ENCODE data around the gene MYORG. TPM values are rescaled to one million over a fixed set of nuclear protein-coding genes. Genes with fewer than 3 reads are reported as not detected.

The MYORG gene
- total and polyA plus RNA-seq, 4 donors = 11.4 to 26.6 (median 19.3) TPM

DNA sequence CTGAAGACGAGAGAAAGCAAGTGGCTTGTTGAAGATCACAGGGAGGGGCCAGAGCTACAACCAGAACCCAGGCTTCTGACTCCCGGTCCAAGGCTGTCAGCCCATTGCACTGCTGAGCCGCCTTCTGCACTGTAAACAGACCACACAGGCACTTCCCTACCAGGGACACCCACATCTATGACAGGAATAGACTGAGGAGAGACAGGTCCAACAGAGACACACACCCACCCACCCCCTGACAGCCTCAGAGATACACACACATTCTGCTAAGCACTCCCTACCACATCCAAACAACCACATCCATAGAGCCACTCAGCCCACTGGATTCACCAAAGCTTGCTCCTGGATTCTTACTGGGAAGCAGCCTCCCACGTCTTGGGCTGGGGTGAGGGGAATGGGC is 23.0 kb upstream of the MYORG start:
- Histone ChIP-seq H3K4me3 (ENCODE audit: low read depth in 1 of 3, low read length in 3 of 3) (no peak overlapping the region), H3K4me1 (ENCODE audit: control insufficient read depth in 4 of 4, insufficient read depth in 4 of 4, low read length in 3 of 4) (peaks cover 0 to 6% (median 5%) of the 10 kb centered on the region in 4 donors), H3K9me3 (ENCODE audit: control insufficient read depth in 4 of 4, low read length in 3 of 4) (no peaks in the 10 kb centered on the region), H3K27me3 (ENCODE audit: control insufficient read depth in 4 of 4, insufficient read depth in 4 of 4, low read length in 3 of 4) (no peaks in the 10 kb centered on the region), H3K36me3 (ENCODE audit: control insufficient read depth in 4 of 4, insufficient read depth in 3 of 4, low read depth in 1 of 4, low read length in 3 of 4) (peaks cover 0 to 7% (median 6%) of the 10 kb centered on the region in 4 donors), H3K27ac (ENCODE audit: low read depth in 1 of 2, low read length in 2 of 2) (no peak overlapping the region), H3K9ac (ENCODE audit: low read depth in 1 of 2, low read length in 2 of 2) (no peak overlapping the region)
- TF ChIP-seq HNF4A (conservative IDR thresholded peaks at IDR 0.05) (no peak), FOXA2 (IDR thresholded peaks at IDR 0.05) (no peak), FOXA1 (IDR thresholded peaks at IDR 0.05) (no peak), NR2F2 (IDR thresholded peaks at IDR 0.05) (no peak), EGR1 (IDR thresholded peaks at IDR 0.05; ENCODE audit: low read depth in 2 of 2) (no peak), SP1 (IDR thresholded peaks at IDR 0.05) (no peak), HNF4G (IDR thresholded peaks at IDR 0.05) (no peak), YY1 (IDR thresholded peaks at IDR 0.05) (no peak), GABPA (IDR thresholded peaks at IDR 0.05 in 1 of 2, conservative IDR thresholded peaks at IDR 0.05 in 1 of 2) (no peak)
- no peak for DNase-seq (ENCODE audit: low spot score)
- WGBS = 94% methylated on average over 4 of the region's 4 CpGs

DNA sequence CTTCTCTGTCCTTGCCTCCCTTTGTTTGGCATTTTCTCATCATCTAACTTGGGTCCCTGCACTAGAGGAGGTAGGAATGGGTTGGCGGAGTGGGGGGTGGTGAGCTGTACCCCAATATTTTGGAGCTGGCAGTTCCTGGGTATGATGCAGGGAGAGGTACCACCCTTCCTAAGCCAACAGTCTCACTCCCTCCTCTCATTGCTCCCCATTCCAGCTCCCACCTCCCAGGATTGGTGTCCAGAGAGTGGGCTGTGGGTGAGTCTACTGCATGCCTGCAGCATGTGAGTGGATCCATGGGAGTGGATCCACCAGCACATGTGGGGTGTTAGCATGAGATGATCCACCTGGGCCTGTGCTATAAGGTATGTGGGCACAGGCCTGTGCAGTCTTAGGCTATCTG is 22.2 kb upstream of the MYORG start:
- WGBS = 93% methylated on average over 1 of the region's 1 CpG
- no peak overlapping the region for H3K9ac ChIP-seq (ENCODE audit: low read depth in 1 of 2, low read length in 2 of 2)
- no peaks in the 10 kb centered on the region for H3K9me3 ChIP-seq (ENCODE audit: control insufficient read depth in 4 of 4, low read length in 3 of 4)
- peaks cover 0 to 7% (median 6%) of the 10 kb centered on the region in 4 donors for H3K36me3 ChIP-seq (ENCODE audit: control insufficient read depth in 4 of 4, insufficient read depth in 3 of 4, low read depth in 1 of 4, low read length in 3 of 4)
- TF ChIP-seq, protein P1, sequence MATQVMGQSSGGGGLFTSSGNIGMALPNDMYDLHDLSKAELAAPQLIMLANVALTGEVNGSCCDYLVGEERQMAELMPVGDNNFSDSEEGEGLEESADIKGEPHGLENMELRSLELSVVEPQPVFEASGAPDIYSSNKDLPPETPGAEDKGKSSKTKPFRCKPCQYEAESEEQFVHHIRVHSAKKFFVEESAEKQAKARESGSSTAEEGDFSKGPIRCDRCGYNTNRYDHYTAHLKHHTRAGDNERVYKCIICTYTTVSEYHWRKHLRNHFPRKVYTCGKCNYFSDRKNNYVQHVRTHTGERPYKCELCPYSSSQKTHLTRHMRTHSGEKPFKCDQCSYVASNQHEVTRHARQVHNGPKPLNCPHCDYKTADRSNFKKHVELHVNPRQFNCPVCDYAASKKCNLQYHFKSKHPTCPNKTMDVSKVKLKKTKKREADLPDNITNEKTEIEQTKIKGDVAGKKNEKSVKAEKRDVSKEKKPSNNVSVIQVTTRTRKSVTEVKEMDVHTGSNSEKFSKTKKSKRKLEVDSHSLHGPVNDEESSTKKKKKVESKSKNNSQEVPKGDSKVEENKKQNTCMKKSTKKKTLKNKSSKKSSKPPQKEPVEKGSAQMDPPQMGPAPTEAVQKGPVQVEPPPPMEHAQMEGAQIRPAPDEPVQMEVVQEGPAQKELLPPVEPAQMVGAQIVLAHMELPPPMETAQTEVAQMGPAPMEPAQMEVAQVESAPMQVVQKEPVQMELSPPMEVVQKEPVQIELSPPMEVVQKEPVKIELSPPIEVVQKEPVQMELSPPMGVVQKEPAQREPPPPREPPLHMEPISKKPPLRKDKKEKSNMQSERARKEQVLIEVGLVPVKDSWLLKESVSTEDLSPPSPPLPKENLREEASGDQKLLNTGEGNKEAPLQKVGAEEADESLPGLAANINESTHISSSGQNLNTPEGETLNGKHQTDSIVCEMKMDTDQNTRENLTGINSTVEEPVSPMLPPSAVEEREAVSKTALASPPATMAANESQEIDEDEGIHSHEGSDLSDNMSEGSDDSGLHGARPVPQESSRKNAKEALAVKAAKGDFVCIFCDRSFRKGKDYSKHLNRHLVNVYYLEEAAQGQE (IDR thresholded peaks at IDR 0.05) = no peak
- TF ChIP-seq, protein P2, sequence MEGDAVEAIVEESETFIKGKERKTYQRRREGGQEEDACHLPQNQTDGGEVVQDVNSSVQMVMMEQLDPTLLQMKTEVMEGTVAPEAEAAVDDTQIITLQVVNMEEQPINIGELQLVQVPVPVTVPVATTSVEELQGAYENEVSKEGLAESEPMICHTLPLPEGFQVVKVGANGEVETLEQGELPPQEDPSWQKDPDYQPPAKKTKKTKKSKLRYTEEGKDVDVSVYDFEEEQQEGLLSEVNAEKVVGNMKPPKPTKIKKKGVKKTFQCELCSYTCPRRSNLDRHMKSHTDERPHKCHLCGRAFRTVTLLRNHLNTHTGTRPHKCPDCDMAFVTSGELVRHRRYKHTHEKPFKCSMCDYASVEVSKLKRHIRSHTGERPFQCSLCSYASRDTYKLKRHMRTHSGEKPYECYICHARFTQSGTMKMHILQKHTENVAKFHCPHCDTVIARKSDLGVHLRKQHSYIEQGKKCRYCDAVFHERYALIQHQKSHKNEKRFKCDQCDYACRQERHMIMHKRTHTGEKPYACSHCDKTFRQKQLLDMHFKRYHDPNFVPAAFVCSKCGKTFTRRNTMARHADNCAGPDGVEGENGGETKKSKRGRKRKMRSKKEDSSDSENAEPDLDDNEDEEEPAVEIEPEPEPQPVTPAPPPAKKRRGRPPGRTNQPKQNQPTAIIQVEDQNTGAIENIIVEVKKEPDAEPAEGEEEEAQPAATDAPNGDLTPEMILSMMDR (IDR thresholded peaks at IDR 0.05; ENCODE audit: low read depth, low read length, missing input control) = no peak
- TF ChIP-seq NR2F2 (IDR thresholded peaks at IDR 0.05) (no peak), GABPA (IDR thresholded peaks at IDR 0.05 in 1 of 2, conservative IDR thresholded peaks at IDR 0.05 in 1 of 2) (no peak), FOXA1 (IDR thresholded peaks at IDR 0.05) (no peak), HNF4A (conservative IDR thresholded peaks at IDR 0.05) (no peak), JUND (IDR thresholded peaks at IDR 0.05) (no peak), RAD21 (IDR thresholded peaks at IDR 0.05) (no peak), EGR1 (IDR thresholded peaks at IDR 0.05; ENCODE audit: low read depth in 2 of 2) (no peak), YY1 (IDR thresholded peaks at IDR 0.05) (no peak)
- TF ChIP-seq, protein P3, sequence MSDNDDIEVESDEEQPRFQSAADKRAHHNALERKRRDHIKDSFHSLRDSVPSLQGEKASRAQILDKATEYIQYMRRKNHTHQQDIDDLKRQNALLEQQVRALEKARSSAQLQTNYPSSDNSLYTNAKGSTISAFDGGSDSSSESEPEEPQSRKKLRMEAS (IDR thresholded peaks at IDR 0.05) = no peak
- TF ChIP-seq, protein P4, sequence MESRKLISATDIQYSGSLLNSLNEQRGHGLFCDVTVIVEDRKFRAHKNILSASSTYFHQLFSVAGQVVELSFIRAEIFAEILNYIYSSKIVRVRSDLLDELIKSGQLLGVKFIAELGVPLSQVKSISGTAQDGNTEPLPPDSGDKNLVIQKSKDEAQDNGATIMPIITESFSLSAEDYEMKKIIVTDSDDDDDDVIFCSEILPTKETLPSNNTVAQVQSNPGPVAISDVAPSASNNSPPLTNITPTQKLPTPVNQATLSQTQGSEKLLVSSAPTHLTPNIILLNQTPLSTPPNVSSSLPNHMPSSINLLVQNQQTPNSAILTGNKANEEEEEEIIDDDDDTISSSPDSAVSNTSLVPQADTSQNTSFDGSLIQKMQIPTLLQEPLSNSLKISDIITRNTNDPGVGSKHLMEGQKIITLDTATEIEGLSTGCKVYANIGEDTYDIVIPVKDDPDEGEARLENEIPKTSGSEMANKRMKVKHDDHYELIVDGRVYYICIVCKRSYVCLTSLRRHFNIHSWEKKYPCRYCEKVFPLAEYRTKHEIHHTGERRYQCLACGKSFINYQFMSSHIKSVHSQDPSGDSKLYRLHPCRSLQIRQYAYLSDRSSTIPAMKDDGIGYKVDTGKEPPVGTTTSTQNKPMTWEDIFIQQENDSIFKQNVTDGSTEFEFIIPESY (IDR thresholded peaks at IDR 0.05) = no peak
- TF ChIP-seq, protein P5, sequence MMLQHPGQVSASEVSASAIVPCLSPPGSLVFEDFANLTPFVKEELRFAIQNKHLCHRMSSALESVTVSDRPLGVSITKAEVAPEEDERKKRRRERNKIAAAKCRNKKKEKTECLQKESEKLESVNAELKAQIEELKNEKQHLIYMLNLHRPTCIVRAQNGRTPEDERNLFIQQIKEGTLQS (IDR thresholded peaks at IDR 0.05) = no peak
- no peak overlapping the region for H3K27ac ChIP-seq (ENCODE audit: low read depth in 1 of 2, low read length in 2 of 2)
- H3K4me3 ChIP-seq (ENCODE audit: low read depth in 1 of 3, low read length in 3 of 3) = no peak overlapping the region
- H3K27me3 ChIP-seq (ENCODE audit: control insufficient read depth in 4 of 4, insufficient read depth in 4 of 4, low read length in 3 of 4) = no peaks in the 10 kb centered on the region
- peaks cover 0 to 6% (median 5%) of the 10 kb centered on the region in 4 donors for H3K4me1 ChIP-seq (ENCODE audit: control insufficient read depth in 4 of 4, insufficient read depth in 4 of 4, low read length in 3 of 4)
- no peak for DNase-seq (ENCODE audit: low spot score)

All from liver (tissue), 9 donors.